ENCODE measurements around the gene ZNF385B. TPM values are rescaled to one million over a fixed set of nuclear protein-coding genes. Genes with fewer than 3 reads are reported as not detected.

ZNF385B gene
- total RNA-seq, 1 donor from 2014 or later: 0.25 TPM

GRCh38 chr2:179545024-179545423, 316.4 kb downstream of the ZNF385B start:
- no peak for TF ChIP-seq CTCF (IDR thresholded peaks at IDR 0.05; ENCODE audit: insufficient read depth, low read length, poor library complexity, severe bottlenecking)
- H3K27me3 ChIP-seq (ENCODE audit: control insufficient read depth, insufficient read depth, low read length): no peaks in the 10 kb centered on the region
- H3K36me3 ChIP-seq (ENCODE audit: control insufficient read depth, insufficient read depth, low read length): no peaks in the 10 kb centered on the region
- H3K4me3 ChIP-seq (ENCODE audit: low read depth, low read length): no peak overlapping the region
- DNase-seq (ENCODE audit: low read depth): no peak

GRCh38 chr2:179543361-179543901, 318.0 kb downstream of the ZNF385B start:
- TF ChIP-seq CTCF (IDR thresholded peaks at IDR 0.05; ENCODE audit: insufficient read depth, low read length, poor library complexity, severe bottlenecking): no peak
- Histone ChIP-seq H3K27me3 (ENCODE audit: control insufficient read depth, insufficient read depth, low read length) (no peaks in the 10 kb centered on the region), H3K36me3 (ENCODE audit: control insufficient read depth, insufficient read depth, low read length) (no peaks in the 10 kb centered on the region), H3K4me3 (ENCODE audit: low read depth, low read length) (no peak overlapping the region)
- DNase-seq (ENCODE audit: low read depth): no peak

- no peak for DNase-seq (ENCODE audit: low read depth)
- Histone ChIP-seq H3K4me3 (ENCODE audit: low read depth, low read length) (no peak overlapping the region), H3K36me3 (ENCODE audit: control insufficient read depth, insufficient read depth, low read length) (no peaks in the 10 kb centered on the region), H3K27me3 (ENCODE audit: control insufficient read depth, insufficient read depth, low read length) (no peaks in the 10 kb centered on the region)
- TF ChIP-seq CTCF (IDR thresholded peaks at IDR 0.05; ENCODE audit: insufficient read depth, low read length, poor library complexity, severe bottlenecking): no peak
These were observed 319.8 kb downstream of the ZNF385B start for GRCh38 chr2:179541586-179541985.

- no peaks in the 10 kb centered on the region for H3K36me3 ChIP-seq (ENCODE audit: control insufficient read depth, insufficient read depth, low read length)
- no peaks in the 10 kb centered on the region for H3K27me3 ChIP-seq (ENCODE audit: control insufficient read depth, insufficient read depth, low read length)
- DNase-seq (ENCODE audit: low read depth): no peak
- no peak for TF ChIP-seq CTCF (IDR thresholded peaks at IDR 0.05; ENCODE audit: insufficient read depth, low read length, poor library complexity, severe bottlenecking)
- no peak overlapping the region for H3K4me3 ChIP-seq (ENCODE audit: low read depth, low read length)
These were observed 322.3 kb downstream of the ZNF385B start for GRCh38 chr2:179539124-179539511.

GRCh38 chr2:179538406-179539123, 322.8 kb downstream of the ZNF385B start:
- no peak overlapping the region for H3K4me3 ChIP-seq (ENCODE audit: low read depth, low read length)
- DNase-seq (ENCODE audit: low read depth): no peak

More at GRCh38 chr2:179538406-179539123, 322.8 kb downstream of the ZNF385B start:
- Histone ChIP-seq H3K27me3 (ENCODE audit: control insufficient read depth, insufficient read depth, low read length) (no peaks in the 10 kb centered on the region), H3K36me3 (ENCODE audit: control insufficient read depth, insufficient read depth, low read length) (no peaks in the 10 kb centered on the region)
- TF ChIP-seq CTCF (IDR thresholded peaks at IDR 0.05; ENCODE audit: insufficient read depth, low read length, poor library complexity, severe bottlenecking): no peak

Measured in kidney epithelial cell (primary cell).